A549 treated with dexamethasone at 1 μM for 4 hours (cell line): ENCODE measurements around the gene LRRC36. TPM values are rescaled to one million over a fixed set of nuclear protein-coding genes. Genes with fewer than 3 reads are reported as not detected.

Experiments used
- total RNA-seq: library from RNA; stranded (reverse); fragments of 200-300 nt; extraction: Qiagen RNA extraction; gene quantifications from 5 replicates; pipeline ENCODE4 v1.2.3, GENCODE V29; 2022

The LRRC36 gene, protein sequence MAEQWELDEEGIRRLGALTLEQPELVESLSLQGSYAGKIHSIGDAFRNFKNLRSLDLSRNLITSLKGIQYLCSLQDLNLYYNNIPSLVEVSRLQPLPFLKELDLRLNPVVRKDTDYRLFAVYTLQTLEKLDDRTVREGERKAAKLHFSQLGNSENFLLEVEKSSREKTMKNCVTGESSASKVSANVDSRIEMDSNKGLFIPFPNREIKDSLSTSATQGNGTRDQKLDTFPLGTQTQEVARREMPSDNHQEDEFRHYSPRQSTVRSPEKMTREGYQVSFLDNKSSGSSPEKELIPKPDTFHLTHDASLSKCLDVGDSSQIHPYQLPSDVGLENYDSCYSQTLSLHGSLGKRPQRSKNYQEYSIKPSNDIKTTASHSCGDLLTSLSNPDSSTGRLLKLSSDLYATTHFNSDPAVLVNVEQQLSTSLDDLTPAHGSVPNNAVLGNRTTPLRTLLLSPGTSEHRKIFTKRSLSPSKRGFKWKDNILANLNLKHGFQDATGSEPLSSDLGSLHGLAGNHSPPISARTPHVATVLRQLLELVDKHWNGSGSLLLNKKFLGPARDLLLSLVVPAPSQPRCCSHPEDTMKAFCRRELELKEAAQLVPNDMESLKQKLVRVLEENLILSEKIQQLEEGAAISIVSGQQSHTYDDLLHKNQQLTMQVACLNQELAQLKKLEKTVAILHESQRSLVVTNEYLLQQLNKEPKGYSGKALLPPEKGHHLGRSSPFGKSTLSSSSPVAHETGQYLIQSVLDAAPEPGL
- 0.11 to 0.14 TPM in 2 of 5 replicates, not detected in the others for total RNA-seq

DNA sequence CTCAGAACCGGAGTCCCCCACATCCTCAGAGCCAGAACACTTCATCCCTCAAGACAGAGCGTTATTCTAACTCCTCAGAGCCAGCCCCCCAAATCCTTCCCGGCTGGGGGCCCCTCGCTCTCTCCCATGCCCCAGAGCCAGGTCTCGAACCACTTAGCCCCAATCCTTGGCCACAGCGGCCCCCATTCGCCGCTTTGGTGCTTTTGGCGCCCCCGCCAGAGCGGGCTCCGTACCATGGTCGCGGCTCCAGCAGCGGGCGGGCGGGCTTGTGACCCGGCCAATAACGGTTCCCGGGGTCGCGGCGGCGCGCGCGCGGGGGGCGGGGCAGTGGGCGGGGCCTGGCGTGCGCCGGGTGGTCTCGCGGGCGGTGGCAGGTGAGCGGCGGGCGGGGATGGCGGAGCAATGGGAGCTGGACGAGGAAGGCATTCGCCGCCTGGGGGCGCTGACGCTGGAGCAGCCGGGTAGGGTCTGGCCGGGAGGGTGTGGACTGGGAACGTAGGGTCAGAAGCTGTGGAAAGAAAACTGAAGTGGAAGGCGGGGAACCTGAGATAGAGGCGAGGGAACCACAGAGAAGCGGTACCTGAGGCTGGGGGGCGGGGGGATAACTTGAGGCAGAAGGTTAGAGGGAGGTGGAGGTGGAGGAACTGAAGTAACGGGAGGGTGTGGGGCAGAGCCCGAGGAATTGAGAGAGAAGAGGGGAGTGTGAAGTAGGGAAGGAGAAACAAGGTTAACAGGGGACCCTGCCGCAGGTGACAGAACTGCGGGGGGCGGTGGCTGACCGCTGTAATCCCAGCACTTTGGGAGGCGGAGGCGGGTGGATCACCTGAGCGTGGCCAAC is at the start of gene LRRC36, which contains the start of gene KCTD19:
Gene LRRC36 (plus strand): TSS at position 344 of the 838 bp plus-strand sequence. CDS start 48 bp downstream, at position 392.
Gene KCTD19 (minus strand): TSS at position 270 of the 838 bp plus-strand sequence. CDS start 34 bp downstream, at position 236.

DNA sequence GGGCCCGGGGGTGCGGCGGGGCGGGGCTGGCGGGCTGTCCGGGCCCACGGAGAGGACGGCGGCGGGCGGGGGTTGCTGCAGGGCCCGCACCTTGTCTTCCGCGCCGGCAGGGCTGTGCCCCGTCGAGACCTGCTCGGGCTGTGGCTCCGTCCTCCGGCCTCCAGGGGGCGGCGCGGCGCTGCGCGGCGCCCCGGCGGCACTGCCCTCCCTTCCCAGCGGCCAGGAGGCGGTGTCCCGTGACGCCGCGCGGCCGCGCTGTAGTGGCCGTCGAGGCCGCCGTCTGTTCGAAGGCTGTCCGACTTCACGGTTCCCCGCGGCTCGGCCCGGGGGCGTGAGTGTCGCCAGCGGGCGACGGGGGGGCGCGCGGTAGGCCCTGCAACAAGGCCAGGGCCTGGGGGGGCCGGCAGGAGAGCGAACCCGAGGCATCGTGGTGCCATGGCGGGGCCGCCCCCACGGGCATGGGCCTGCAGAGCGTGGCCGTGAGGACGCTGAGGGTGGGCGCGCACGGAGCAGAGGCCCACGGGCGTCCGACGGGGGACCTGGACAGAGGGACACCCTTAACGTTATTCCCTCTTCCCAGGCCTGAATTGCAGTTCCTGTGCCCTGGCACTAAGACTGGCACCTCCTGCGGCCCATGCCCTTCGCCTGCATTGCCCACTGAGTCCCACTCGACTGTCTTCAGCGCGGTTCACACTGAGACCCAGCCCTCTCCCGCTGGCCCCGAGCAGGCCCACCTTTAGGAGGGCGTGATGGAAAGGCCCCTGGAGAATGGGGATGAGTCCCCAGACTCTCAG is 47.1 kb upstream of the LRRC36 start, which contains the start of gene PLEKHG4:
Gene PLEKHG4 (plus strand): TSS at position 237 of the 794 bp plus-strand sequence. CDS start 513 bp downstream, at position 750.

GRCh38 chr16:67393111-67393787 is 66.6 kb downstream of the LRRC36 start, which contains the start of gene TPPP3:
Gene TPPP3, minus strand, starts transcription at chr16:67393498. Its CDS starts 2,387 bp downstream, at chr16:67391111.

DNA sequence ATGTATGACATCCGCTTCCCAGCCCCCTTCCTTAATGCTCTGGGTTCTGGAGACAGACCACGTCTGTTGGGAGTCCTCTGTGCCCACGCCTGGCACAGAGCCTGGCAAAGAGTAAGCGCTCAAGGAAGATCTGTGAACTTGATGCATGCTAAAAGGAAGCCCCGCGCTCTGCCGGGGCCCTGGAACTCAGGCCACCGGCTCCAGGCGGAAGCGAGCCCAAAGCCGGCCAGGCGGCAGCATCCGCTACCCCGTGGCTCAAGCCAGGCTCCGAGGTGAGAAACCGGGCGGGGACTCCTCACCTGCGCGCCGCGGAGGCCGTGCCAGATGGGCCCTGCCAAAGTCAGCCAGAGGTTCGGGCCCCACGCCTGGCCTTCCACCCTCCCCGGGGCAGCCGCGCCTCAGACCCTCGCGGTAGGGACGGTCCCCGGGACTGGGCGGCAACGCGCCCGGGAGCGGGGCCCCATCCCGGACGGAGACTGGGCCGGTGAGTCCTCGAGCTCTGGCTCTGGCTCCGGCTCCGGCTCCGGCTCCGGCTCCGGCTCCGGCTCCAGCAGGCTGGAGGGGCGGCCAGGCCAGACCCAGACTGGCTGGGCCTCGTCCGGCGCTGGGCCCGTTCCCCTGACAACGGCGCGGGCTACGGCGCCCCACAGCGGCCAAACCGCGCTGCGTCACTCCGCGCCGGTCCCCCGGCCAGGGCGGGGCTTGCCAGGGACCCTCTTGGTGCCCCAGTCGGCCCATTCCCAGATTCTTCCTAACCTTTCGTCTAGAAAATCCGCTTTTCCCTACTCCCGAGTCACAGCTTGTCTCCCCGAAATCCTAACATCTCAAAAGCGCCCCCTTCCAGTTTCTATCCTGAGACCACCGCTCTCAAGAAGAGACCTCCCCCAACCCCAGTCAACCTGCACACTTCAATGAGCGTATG is 89.5 kb downstream of the LRRC36 start, which contains the start of gene ZDHHC1:
Gene ZDHHC1 (minus strand): TSS at position 606 of the 922 bp plus-strand sequence. CDS start 8,702 bp downstream, outside the sequence.

DNA sequence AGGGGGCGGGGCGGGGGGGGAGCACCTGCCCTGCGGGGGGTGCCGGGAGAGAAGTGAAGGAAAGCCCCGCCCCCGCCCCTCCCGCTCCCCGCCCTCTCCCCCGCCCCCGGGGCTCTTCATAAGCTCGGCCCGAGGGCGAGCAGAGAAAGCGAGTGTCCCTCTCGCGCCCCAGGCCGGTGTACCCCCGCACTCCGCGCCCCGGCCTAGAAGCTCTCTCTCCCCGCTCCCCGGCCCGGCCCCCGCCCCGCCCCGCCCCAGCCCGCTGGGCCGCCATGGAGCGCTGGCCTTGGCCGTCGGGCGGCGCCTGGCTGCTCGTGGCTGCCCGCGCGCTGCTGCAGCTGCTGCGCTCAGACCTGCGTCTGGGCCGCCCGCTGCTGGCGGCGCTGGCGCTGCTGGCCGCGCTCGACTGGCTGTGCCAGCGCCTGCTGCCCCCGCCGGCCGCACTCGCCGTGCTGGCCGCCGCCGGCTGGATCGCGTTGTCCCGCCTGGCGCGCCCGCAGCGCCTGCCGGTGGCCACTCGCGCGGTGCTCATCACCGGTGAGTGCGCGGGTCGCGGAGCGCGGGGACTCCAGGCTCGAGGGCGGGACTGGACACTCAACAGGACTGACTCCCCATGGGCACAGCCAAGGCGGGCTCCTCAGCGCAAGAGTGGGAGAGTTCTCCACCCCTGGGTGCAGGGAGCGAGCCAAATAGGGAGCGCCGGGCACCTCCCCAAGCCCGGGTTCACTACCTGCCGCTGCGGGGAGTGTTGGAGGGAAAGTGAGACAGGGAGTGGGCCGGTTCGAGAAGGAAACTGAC is 104.6 kb downstream of the LRRC36 start, which contains the start of gene HSD11B2:
Gene HSD11B2 (plus strand): TSS at position 145 of the 798 bp plus-strand sequence. CDS start 128 bp downstream, at position 273.

Other genes starting within 250 kb of the LRRC36 start
- 24.4 to 28.0 TPM (median 26.4 TPM) in 5 replicates for gene PHAF1, start 216.9 kb upstream of the LRRC36 start, total RNA-seq
- 7.6 to 11.4 TPM (median 9.6 TPM) in 5 replicates for gene B3GNT9, start 175.8 kb upstream of the LRRC36 start, total RNA-seq
- gene TRADD, start 166.9 kb upstream of the LRRC36 start, total RNA-seq, result 16.3 to 19.9 TPM (median 17.7 TPM) in 5 replicates
- 4.8 to 9.2 TPM (median 6.8 TPM) in 5 replicates for gene FBXL8, start 166.9 kb upstream of the LRRC36 start, total RNA-seq
- gene HSF4, start 162.1 kb upstream of the LRRC36 start, total RNA-seq, result 9.6 to 17.0 TPM (median 14.8 TPM) in 5 replicates
- gene NOL3, start 156.3 kb upstream of the LRRC36 start, total RNA-seq, result 95.9 to 112 TPM (median 105 TPM) in 5 replicates
- gene MATCAP1, start 142.9 kb upstream of the LRRC36 start, total RNA-seq, result 4.4 to 8.0 TPM (median 6.2 TPM) in 5 replicates
- 0.05 to 0.21 TPM (median 0.06 TPM) in 5 replicates for gene EXOC3L1, start 136.7 kb upstream of the LRRC36 start, total RNA-seq
- gene E2F4, start 134.7 kb upstream of the LRRC36 start, total RNA-seq, result 77.3 to 103 TPM (median 101 TPM) in 5 replicates
- gene ELMO3, start 127.7 kb upstream of the LRRC36 start, total RNA-seq, result 0.59 to 1.7 TPM (median 0.98 TPM) in 5 replicates
- 77.9 to 91.6 TPM (median 80.0 TPM) in 5 replicates for gene TMEM208, start 99.7 kb upstream of the LRRC36 start, total RNA-seq
- gene FHOD1, start 79.3 kb upstream of the LRRC36 start, total RNA-seq, result 31.3 to 53.0 TPM (median 49.4 TPM) in 5 replicates
- gene SLC9A5, start 77.8 kb upstream of the LRRC36 start, total RNA-seq, result 0.87 to 1.7 TPM (median 1.4 TPM) in 5 replicates
- 10.1 to 14.2 TPM (median 12.5 TPM) in 5 replicates for gene PLEKHG4, start 47.3 kb upstream of the LRRC36 start, total RNA-seq
- gene KCTD19, start 74 bp upstream of the LRRC36 start, total RNA-seq, result 0.11 to 0.47 TPM (median 0.34 TPM) in 5 replicates
- gene TPPP3, start 66.7 kb downstream of the LRRC36 start, total RNA-seq, result 9.2 to 13.3 TPM (median 12.4 TPM) in 5 replicates
- gene ZDHHC1, start 89.7 kb downstream of the LRRC36 start, total RNA-seq, result 4.6 to 7.4 TPM (median 5.5 TPM) in 5 replicates
- gene HSD11B2, start 104.3 kb downstream of the LRRC36 start, total RNA-seq, result 1.6 to 3.3 TPM (median 2.4 TPM) in 5 replicates
- gene ATP6V0D1, start 154.3 kb downstream of the LRRC36 start, total RNA-seq, result 103 to 118 TPM (median 107 TPM) in 5 replicates
- gene AGRP, start 156.7 kb downstream of the LRRC36 start, total RNA-seq, result 0.13 TPM in 1 of 5 replicates, not detected in the others
- gene RIPOR1, start 202.0 kb downstream of the LRRC36 start, total RNA-seq, result 36.3 to 42.3 TPM (median 38.6 TPM) in 5 replicates
- gene CTCF, start 235.7 kb downstream of the LRRC36 start, total RNA-seq, result 32.2 to 41.6 TPM (median 39.0 TPM) in 5 replicates